DOHH2 (cell line): ENCODE measurements around the gene RCAN2.

ENCODE experiments used
- H3F3A ChIP-seq: fragments of 200-600 bp; sonication (generic), shearing (Covaris generic); 2 replicates; pipeline ENCODE4 v1.6.0; 2016; ENCODE audit warnings: antibody characterized with exemption, mild to moderate bottlenecking; ENCODE audit not compliant: control insufficient read depth, insufficient read depth
- H3K27ac ChIP-seq: fragments of 200-600 bp; sonication (generic); 2 replicates; pipeline ENCODE4 v1.5.1; 2014; ENCODE audit warnings: low read depth, mild to moderate bottlenecking, low read length, moderate library complexity
- H3K27me3 ChIP-seq: fragments of 200-600 bp; sonication (generic); 2 replicates; pipeline ENCODE4 v1.6.1; 2014; ENCODE audit warnings: mild to moderate bottlenecking, low read length, mixed read lengths; ENCODE audit not compliant: control insufficient read depth
- H3K36me3 ChIP-seq: fragments of 200-600 bp; sonication (generic); 2 replicates; pipeline ENCODE4 v1.6.1; 2014; ENCODE audit warnings: mild to moderate bottlenecking, low read length, moderate library complexity, mixed read lengths; ENCODE audit not compliant: control insufficient read depth
- H3K4me1 ChIP-seq: fragments of 200-600 bp; sonication (generic); 2 replicates; pipeline ENCODE4 v1.6.1; 2014; ENCODE audit warnings: mild to moderate bottlenecking, low read length, mixed read lengths; ENCODE audit not compliant: control insufficient read depth
- H3K4me2 ChIP-seq: fragments of 200-600 bp; sonication (generic); 2 replicates; pipeline ENCODE4 v1.6.0; 2014; ENCODE audit warnings: mild to moderate bottlenecking, low read length, moderate library complexity
- H3K4me3 ChIP-seq: fragments of 200-600 bp; sonication (generic); 2 replicates; pipeline ENCODE4 v1.5.1; 2014; ENCODE audit warnings: mild to moderate bottlenecking, low read length, mixed read lengths
- H3K79me2 ChIP-seq: fragments of 200-600 bp; sonication (generic); 2 replicates; pipeline ENCODE4 v1.6.1; 2014; ENCODE audit warnings: mild to moderate bottlenecking, low read length, mixed read lengths; ENCODE audit not compliant: control insufficient read depth
- H3K9me2 ChIP-seq: fragments of 200-600 bp; sonication (generic); replicated peaks from 2 replicates; pipeline ENCODE4 v1.6.1; 2014; ENCODE audit warnings: mild to moderate bottlenecking, low read length, mixed read lengths; ENCODE audit not compliant: control insufficient read depth
- H3K9me3 ChIP-seq: fragments of 200-600 bp; sonication (generic); 2 replicates; pipeline ENCODE4 v1.6.1; 2014; ENCODE audit warnings: antibody characterized with exemption, low read length, mixed read lengths; ENCODE audit not compliant: control insufficient read depth, insufficient read depth
- H4K20me1 ChIP-seq: fragments of 200-600 bp; sonication (generic); 2 replicates; pipeline ENCODE4 v1.6.0; 2014; ENCODE audit warnings: low read depth, mild to moderate bottlenecking, antibody characterized with exemption, low read length, moderate library complexity; ENCODE audit not compliant: control insufficient read depth, insufficient read depth
- CTCF ChIP-seq: fragments of 200-600 bp; sonication (generic); IDR thresholded peaks from one replicate; pipeline ENCODE4 v1.5.1; 2014; ENCODE audit warnings: antibody characterized with exemption, mild to moderate bottlenecking, low read depth, low read length; ENCODE audit not compliant: poor library complexity, severe bottlenecking
- EZH2phosphoT487 ChIP-seq: fragments of 200-600 bp; sonication (generic); IDR thresholded peaks from 2 replicates; pipeline ENCODE4 v1.6.1; 2017; ENCODE audit warnings: borderline replicate concordance, mild to moderate bottlenecking, antibody characterized with exemption, low read length, moderate library complexity, mixed read lengths

The RCAN2 gene

GRCh38 chr6:46323966-46324622, 167.2 kb downstream of the RCAN2 start:
- no peak overlapping the region for H3K4me2 ChIP-seq
- H3K27me3 ChIP-seq, result no peaks in the 10 kb centered on the region
- no peaks in the 10 kb centered on the region for H3K9me3 ChIP-seq
- TF ChIP-seq EZH2phosphoT487 (no peak), CTCF (no peak)
- no peak overlapping the region for H3K27ac ChIP-seq
- H4K20me1 ChIP-seq, result no peaks in the 10 kb centered on the region
- H3K79me2 ChIP-seq, result no peaks in the 10 kb centered on the region
- H3K9me2 ChIP-seq, result no peaks in the 10 kb centered on the region
- peaks cover 3% of the 10 kb centered on the region; the same call in 1 of the 2 replicates for H3K4me1 ChIP-seq
- no peaks in the 10 kb centered on the region for H3K36me3 ChIP-seq
- no peak overlapping the region for H3K4me3 ChIP-seq
- no peaks in the 10 kb centered on the region for H3F3A ChIP-seq

GRCh38 chr6:46323312-46323965, 167.8 kb downstream of the RCAN2 start:
- no peaks in the 10 kb centered on the region for H3K36me3 ChIP-seq
- H3K27me3 ChIP-seq, result no peaks in the 10 kb centered on the region
- H3K9me2 ChIP-seq, result no peaks in the 10 kb centered on the region
- TF ChIP-seq EZH2phosphoT487, result no peak
- no peak for TF ChIP-seq CTCF
- no peak overlapping the region for H3K4me2 ChIP-seq
- H3K4me1 ChIP-seq, result peaks cover 3% of the 10 kb centered on the region; the same call in 1 of the 2 replicates
- no peaks in the 10 kb centered on the region for H3F3A ChIP-seq
- H4K20me1 ChIP-seq, result no peaks in the 10 kb centered on the region
- no peaks in the 10 kb centered on the region for H3K79me2 ChIP-seq
- no peaks in the 10 kb centered on the region for H3K9me3 ChIP-seq
- H3K4me3 ChIP-seq, result no peak overlapping the region
- H3K27ac ChIP-seq, result no peak overlapping the region

GRCh38 chr6:46320505-46320904, 170.7 kb downstream of the RCAN2 start:
- peaks cover 4% of the 10 kb centered on the region for H3K4me1 ChIP-seq
- no peak overlapping the region for H3K27ac ChIP-seq
- H3K9me2 ChIP-seq, result no peaks in the 10 kb centered on the region
- no peaks in the 10 kb centered on the region for H3K27me3 ChIP-seq
- H4K20me1 ChIP-seq, result no peaks in the 10 kb centered on the region
- no peaks in the 10 kb centered on the region for H3K36me3 ChIP-seq
- TF ChIP-seq EZH2phosphoT487 (no peak), CTCF (no peak)
- H3K9me3 ChIP-seq, result no peaks in the 10 kb centered on the region
- H3K4me2 ChIP-seq, result no peak overlapping the region
- H3K4me3 ChIP-seq, result no peak overlapping the region
- no peaks in the 10 kb centered on the region for H3F3A ChIP-seq
- no peaks in the 10 kb centered on the region for H3K79me2 ChIP-seq
